ENCODE results near the gene RBM18.

DNA sequence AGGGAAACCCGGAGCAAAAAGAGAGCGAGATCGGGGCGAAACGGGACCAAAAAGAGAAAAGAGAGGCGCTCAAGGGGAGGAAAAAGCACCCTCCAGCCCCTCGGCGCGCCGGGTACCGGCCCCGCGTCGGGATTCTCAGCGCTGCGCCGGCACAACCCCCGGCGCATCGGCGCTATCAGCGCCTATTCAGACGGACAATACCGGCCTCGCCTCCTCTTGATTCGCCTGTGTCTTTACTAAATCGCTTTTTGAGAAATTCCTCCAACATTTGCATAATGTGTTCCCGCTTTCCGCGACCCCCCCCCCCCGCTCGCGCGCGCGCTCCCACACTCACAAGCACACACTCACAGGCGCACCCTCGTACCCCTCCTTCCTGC, 36.5 kb downstream of the RBM18 start:
- TF ChIP-seq ZNF274 (IDR thresholded peaks at IDR 0.05; ENCODE audit: low read depth, low read length) (no peak), YY1 (IDR thresholded peaks at IDR 0.05; ENCODE audit: insufficient read depth, insufficient read length) (no peak)
